ENCODE data around the gene DFFA. TPM values are rescaled to one million over a fixed set of nuclear protein-coding genes. Genes with fewer than 3 reads are reported as not detected.
"Not testable (repeated sequence)": the region's sequence is repeated elsewhere in the genome, so short reads cannot be mapped to it uniquely, and the experiment has no call there.

DFFA gene
- total RNA-seq, 1 donor from 2014 or later = 49.5 TPM

- no peak overlapping the region for H3K4me3 ChIP-seq (ENCODE audit: low read depth, low read length)
- no peak for DNase-seq (ENCODE audit: low read depth)
- TF ChIP-seq CTCF (conservative IDR thresholded peaks at IDR 0.05; ENCODE audit: low read depth, low read length) = no peak
Observed at GRCh38 chr1:10424034-10424433, 48.3 kb downstream of the DFFA start.

GRCh38 chr1:10421637-10422036, 50.7 kb downstream of the DFFA start:
- no peak overlapping the region for H3K4me3 ChIP-seq (ENCODE audit: low read depth, low read length)
- DNase-seq (ENCODE audit: low read depth) = no peak
- TF ChIP-seq CTCF (conservative IDR thresholded peaks at IDR 0.05; ENCODE audit: low read depth, low read length) = no peak

- DNase-seq (ENCODE audit: low read depth) = no peak
- TF ChIP-seq CTCF (conservative IDR thresholded peaks at IDR 0.05; ENCODE audit: low read depth, low read length) = no peak
- no peak overlapping the region for H3K4me3 ChIP-seq (ENCODE audit: low read depth, low read length)
Observed at GRCh38 chr1:10419351-10419750, 53.0 kb downstream of the DFFA start.

GRCh38 chr1:10418741-10419140, 53.6 kb downstream of the DFFA start:
- DNase-seq (ENCODE audit: low read depth); H3K4me3 ChIP-seq (ENCODE audit: low read depth, low read length): not testable (repeated sequence)

- not testable (repeated sequence) for DNase-seq (ENCODE audit: low read depth); H3K4me3 ChIP-seq (ENCODE audit: low read depth, low read length)
Observed at GRCh38 chr1:10415967-10416366, 56.4 kb downstream of the DFFA start.

DNA sequence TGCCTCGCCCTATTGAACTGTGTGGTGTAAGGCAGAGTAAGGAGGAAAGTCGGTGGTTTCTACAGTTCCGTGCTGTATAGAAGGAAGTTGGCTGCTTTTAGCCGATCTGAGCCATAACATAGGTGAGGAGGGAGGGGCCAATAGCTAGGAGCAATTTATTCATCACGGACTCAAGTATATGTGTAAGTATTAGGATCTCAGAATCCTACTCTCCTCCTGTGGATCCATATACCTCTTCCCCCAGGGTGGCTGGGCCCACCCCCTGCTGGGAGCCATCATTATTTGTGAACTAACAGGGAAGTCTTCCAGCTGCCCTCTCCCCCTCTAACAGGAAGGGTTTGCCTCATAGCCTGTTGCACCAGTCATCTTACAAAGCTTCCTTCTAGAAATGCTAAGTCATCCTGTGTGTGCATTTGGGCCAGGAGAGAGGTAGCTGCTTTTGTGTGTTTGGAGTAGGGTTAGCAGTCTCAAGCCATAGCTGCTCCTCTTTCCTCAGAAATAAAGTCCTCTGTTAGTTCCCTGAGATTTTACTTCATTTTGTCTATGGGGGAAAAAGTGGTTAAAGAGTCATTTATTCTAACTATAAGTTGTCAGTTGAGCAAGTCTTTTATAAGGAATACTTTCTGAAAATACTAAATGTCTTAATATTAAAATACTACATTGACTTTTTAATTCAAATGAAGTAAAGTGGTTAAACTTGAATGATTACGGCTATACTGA, 57.0 kb downstream of the DFFA start:
- no peak overlapping the region for H3K4me3 ChIP-seq (ENCODE audit: low read depth, low read length)
- no peak for DNase-seq (ENCODE audit: low read depth)
- no peak for TF ChIP-seq CTCF (conservative IDR thresholded peaks at IDR 0.05; ENCODE audit: low read depth, low read length)

DNA sequence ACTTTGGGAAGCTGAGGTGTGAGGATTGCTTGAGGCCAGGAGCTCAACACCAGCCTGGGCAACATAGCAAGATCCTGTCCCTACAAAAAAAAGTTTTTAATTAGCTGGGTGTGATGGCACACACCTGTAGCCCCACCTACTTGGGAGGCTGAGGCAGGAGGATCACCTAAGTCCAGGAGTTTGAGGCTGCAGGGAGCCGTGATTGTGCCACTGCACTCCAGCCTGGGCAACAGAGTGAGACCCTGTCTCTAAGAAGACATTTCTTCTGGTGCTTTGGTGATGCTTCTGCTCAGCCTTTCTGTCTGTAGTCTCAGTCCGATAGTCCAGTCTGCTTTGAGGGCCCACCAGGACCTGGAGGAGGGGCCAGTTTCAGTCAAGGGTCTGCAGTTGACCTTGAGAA, 65.1 kb downstream of the DFFA start:
- TF ChIP-seq CTCF (conservative IDR thresholded peaks at IDR 0.05; ENCODE audit: low read depth, low read length) = no peak

More for the DNA sequence above, 65.1 kb downstream of the DFFA start:
- no peak overlapping the region for H3K4me3 ChIP-seq (ENCODE audit: low read depth, low read length)
- no peak for DNase-seq (ENCODE audit: low read depth)

Other genes with a start within 250 kb of the DFFA start
- gene PGD, start 73.5 kb downstream of the DFFA start, total RNA-seq = 231 and 304 TPM in 2 replicates
- 11.2 and 25.0 TPM in 2 replicates for gene CENPS, start 42.1 kb downstream of the DFFA start, total RNA-seq
- gene CORT, start 22.5 kb downstream of the DFFA start, total RNA-seq = not detected in 2 replicates
- 19.2 and 22.2 TPM in 2 replicates for gene PEX14, start 2.4 kb upstream of the DFFA start, total RNA-seq